Cardiac muscle cell (in vitro differentiated cells and primary cell): ENCODE measurements around the gene MYRF. TPM values are rescaled to one million over a fixed set of nuclear protein-coding genes. Genes with fewer than 3 reads are reported as not detected.
A peak's percentile ranks its signal among the peaks of the same experiment; 100 is the strongest.

Source experiments
- DNase-seq, 2 donors: peaks; one replicate each; pipeline versions ENCODE4 v3.0.0 to v3.0.0-alpha.2; 2010 to 2017; ENCODE audit warnings: low read depth in 1 of 2, low spot score in 1 of 2
- H3K27ac ChIP-seq: fragments of 200-600 bp; sonication (generic); 2 replicates; pipeline ENCODE4 v1.5.1; 2016
- H3K27me3 ChIP-seq: fragments of 200-600 bp; sonication (generic); 2 replicates; pipeline ENCODE4 v1.6.0; 2016; ENCODE audit warnings: control low read depth
- H3K36me3 ChIP-seq: fragments of 200-600 bp; sonication (generic); 2 replicates; pipeline ENCODE4 v1.5.1; 2016; ENCODE audit warnings: control low read depth
- H3K4me1 ChIP-seq: fragments of 200-600 bp; sonication (generic); 2 replicates; pipeline ENCODE4 v1.8.1; 2017; ENCODE audit warnings: low read depth, mild to moderate bottlenecking, mixed run types
- H3K4me3 ChIP-seq: fragments of 200-600 bp; sonication (generic); 2 replicates; pipeline ENCODE4 v1.5.1; 2016; ENCODE audit warnings: mild to moderate bottlenecking
- H3K9me3 ChIP-seq: fragments of 200-600 bp; sonication (generic); 2 replicates; pipeline ENCODE4 v1.5.1; 2017; ENCODE audit warnings: low read depth, mild to moderate bottlenecking, control low read depth
- CTCF ChIP-seq: IDR thresholded peaks from 2 replicates; pipeline ENCODE4 v1.5.1; 2012; ENCODE audit warnings: low read depth, mild to moderate bottlenecking, low read length
- polyA plus RNA-seq: library from polyadenylated mRNA; unstranded; fragments of >200 nt; fragmentation: Nextera tagmentation; extraction: Ambion mirVana; gene quantifications from 2 replicates; pipeline ENCODE4 v1.2.1, GENCODE V29; 2016
- total RNA-seq: library from RNA; depleted of rRNA; stranded (reverse); fragments of >200 nt; gene quantifications from 2 replicates; pipeline ENCODE4 v1.2.3, GENCODE V29; 2016

MYRF gene
- total and polyA plus RNA-seq, 2 experiments from 2014 or later: 29.3 to 56.9 TPM

GRCh38 chr11:61776561-61777075 lies 24.2 kb downstream of the MYRF start:
- Histone ChIP-seq H3K27me3 (no peaks in the 10 kb centered on the region), H3K27ac (no peak overlapping the region), H3K4me1 (peaks cover 26% of the 10 kb centered on the region), H3K36me3 (peaks cover 10% of the 10 kb centered on the region), H3K4me3 (no peak overlapping the region), H3K9me3 (no peaks in the 10 kb centered on the region)
- peak; percentile 80 for TF ChIP-seq CTCF
- peak; percentile 71 to 82 for DNase-seq

- TF ChIP-seq CTCF: no peak
- Histone ChIP-seq H3K27me3 (no peaks in the 10 kb centered on the region), H3K36me3 (peaks cover 13% of the 10 kb centered on the region), H3K4me3 (no peak overlapping the region), H3K27ac (no peak overlapping the region), H3K4me1 (peaks cover 17% of the 10 kb centered on the region), H3K9me3 (no peaks in the 10 kb centered on the region)
- no peak for DNase-seq
Measured at GRCh38 chr11:61777234-61778090, 25.0 kb downstream of the MYRF start.

- Histone ChIP-seq H3K9me3 (no peaks in the 10 kb centered on the region), H3K4me3 (no peak overlapping the region), H3K27ac (no peak overlapping the region), H3K36me3 (peaks cover 14% of the 10 kb centered on the region), H3K4me1 (peaks cover 8% of the 10 kb centered on the region), H3K27me3 (no peaks in the 10 kb centered on the region)
- DNase-seq: no peak
- no peak for TF ChIP-seq CTCF
Measured at GRCh38 chr11:61778357-61778886, 26.0 kb downstream of the MYRF start.

- Histone ChIP-seq H3K9me3 (no peaks in the 10 kb centered on the region), H3K36me3 (peaks cover 14% of the 10 kb centered on the region), H3K4me1 (peaks cover under 1% of the 10 kb centered on the region), H3K4me3 (no peak overlapping the region), H3K27me3 (no peaks in the 10 kb centered on the region), H3K27ac (no peak overlapping the region)
- TF ChIP-seq CTCF: no peak
- DNase-seq: no peak
Measured at GRCh38 chr11:61778920-61779650, 26.6 kb downstream of the MYRF start.

- no peaks in the 10 kb centered on the region for H3K27me3 ChIP-seq
- no peak for TF ChIP-seq CTCF
- peaks cover 14% of the 10 kb centered on the region for H3K36me3 ChIP-seq
- H3K9me3 ChIP-seq: no peaks in the 10 kb centered on the region
- H3K27ac ChIP-seq: no peak overlapping the region
- DNase-seq: no peak
- no peak overlapping the region for H3K4me3 ChIP-seq
- H3K4me1 ChIP-seq: no peaks in the 10 kb centered on the region
Measured at GRCh38 chr11:61779666-61780525, 27.5 kb downstream of the MYRF start.
